Measurements from ENCODE around the gene C3orf20.

Gene C3orf20

DNA sequence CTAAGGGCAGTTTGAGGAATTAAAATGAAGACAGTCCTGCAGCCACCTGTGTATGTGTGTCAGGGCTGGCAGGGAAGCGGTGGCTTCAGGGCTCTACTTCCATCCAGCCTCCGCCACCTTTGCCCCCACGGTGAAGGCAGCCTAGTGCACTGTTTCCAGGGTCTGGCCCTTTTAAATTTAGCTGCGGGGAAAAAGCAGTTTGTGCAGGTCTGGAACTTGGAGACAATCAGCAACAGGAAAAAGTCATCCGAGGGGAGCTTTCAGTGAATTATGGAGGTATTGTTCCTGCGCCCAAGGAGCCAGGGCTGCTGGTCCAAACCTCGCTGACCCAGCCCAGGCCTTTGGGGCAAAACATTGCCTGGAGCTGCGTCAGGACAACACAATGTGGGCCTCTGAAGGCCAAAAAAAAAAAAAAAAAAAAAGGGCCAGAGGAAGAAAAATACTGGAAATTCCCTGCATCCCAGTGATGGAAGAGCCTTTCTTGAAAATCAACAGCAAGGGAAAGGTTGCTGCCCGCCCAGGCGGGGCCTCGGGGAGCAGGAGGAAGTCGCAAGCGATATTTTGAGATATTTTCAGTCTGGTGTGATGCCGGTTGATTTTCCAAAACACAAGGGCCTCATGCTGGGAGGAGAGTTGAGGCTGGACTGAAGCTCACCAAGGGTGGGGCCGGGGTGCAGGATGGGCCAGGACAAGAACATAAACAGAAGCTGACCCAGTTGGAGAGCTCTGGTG lies 118.4 kb downstream of the C3orf20 start (continued):
- TF ChIP-seq, protein P1, sequence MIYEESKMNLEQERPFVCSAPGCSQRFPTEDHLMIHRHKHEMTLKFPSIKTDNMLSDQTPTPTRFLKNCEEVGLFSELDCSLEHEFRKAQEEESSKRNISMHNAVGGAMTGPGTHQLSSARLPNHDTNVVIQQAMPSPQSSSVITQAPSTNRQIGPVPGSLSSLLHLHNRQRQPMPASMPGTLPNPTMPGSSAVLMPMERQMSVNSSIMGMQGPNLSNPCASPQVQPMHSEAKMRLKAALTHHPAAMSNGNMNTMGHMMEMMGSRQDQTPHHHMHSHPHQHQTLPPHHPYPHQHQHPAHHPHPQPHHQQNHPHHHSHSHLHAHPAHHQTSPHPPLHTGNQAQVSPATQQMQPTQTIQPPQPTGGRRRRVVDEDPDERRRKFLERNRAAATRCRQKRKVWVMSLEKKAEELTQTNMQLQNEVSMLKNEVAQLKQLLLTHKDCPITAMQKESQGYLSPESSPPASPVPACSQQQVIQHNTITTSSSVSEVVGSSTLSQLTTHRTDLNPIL (CRISPR knock-in tag; IDR thresholded peaks at IDR 0.05; ENCODE audit: low read depth), result no peak
- TF ChIP-seq ESRRG (CRISPR knock-in tag; IDR thresholded peaks at IDR 0.05), result no peak
- no peak for TF ChIP-seq TOX (CRISPR knock-in tag; IDR thresholded peaks at IDR 0.05; ENCODE audit: borderline replicate concordance)
- no peak for TF ChIP-seq CSDC2 (CRISPR knock-in tag; IDR thresholded peaks at IDR 0.05)
- no peak for TF ChIP-seq OSR1 (CRISPR knock-in tag; IDR thresholded peaks at IDR 0.05)
- TF ChIP-seq, protein P2, sequence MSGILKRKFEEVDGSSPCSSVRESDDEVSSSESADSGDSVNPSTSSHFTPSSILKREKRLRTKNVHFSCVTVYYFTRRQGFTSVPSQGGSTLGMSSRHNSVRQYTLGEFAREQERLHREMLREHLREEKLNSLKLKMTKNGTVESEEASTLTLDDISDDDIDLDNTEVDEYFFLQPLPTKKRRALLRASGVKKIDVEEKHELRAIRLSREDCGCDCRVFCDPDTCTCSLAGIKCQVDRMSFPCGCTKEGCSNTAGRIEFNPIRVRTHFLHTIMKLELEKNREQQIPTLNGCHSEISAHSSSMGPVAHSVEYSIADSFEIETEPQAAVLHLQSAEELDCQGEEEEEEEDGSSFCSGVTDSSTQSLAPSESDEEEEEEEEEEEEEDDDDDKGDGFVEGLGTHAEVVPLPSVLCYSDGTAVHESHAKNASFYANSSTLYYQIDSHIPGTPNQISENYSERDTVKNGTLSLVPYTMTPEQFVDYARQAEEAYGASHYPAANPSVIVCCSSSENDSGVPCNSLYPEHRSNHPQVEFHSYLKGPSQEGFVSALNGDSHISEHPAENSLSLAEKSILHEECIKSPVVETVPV (CRISPR knock-in tag; IDR thresholded peaks at IDR 0.05), result no peak
- no peak for TF ChIP-seq TCF4 (CRISPR knock-in tag; IDR thresholded peaks at IDR 0.05; ENCODE audit: borderline replicate concordance)
- TF ChIP-seq GLIS3 (CRISPR knock-in tag; IDR thresholded peaks at IDR 0.05), result no peak

DNA sequence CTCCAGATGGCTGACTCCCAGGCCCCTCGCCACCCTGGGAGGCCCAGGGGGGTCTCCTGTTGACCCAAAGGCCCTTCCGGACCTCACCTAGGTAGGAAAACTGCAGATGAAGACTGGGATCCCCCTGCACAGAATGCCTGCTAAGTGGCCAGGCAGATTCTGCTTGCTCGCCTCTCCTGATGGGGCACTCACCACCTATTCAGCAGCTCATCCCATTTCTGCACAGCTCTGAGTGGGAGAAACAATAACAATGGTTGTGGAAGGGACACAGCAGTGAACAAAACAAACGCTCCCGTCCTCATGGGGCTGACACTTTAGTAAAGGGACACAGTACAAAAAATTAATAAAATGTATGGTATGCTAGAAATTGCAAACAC lies 118.9 kb downstream of the C3orf20 start:
- ATAC-seq, result no peak
- no peak for TF ChIP-seq ZFP3 (CRISPR knock-in tag; IDR thresholded peaks at IDR 0.05)
- no peak for TF ChIP-seq GLIS3 (CRISPR knock-in tag; IDR thresholded peaks at IDR 0.05)
- no peak for TF ChIP-seq OSR1 (CRISPR knock-in tag; IDR thresholded peaks at IDR 0.05)
- no peak for TF ChIP-seq ESRRG (CRISPR knock-in tag; IDR thresholded peaks at IDR 0.05)
- TF ChIP-seq, protein P3, sequence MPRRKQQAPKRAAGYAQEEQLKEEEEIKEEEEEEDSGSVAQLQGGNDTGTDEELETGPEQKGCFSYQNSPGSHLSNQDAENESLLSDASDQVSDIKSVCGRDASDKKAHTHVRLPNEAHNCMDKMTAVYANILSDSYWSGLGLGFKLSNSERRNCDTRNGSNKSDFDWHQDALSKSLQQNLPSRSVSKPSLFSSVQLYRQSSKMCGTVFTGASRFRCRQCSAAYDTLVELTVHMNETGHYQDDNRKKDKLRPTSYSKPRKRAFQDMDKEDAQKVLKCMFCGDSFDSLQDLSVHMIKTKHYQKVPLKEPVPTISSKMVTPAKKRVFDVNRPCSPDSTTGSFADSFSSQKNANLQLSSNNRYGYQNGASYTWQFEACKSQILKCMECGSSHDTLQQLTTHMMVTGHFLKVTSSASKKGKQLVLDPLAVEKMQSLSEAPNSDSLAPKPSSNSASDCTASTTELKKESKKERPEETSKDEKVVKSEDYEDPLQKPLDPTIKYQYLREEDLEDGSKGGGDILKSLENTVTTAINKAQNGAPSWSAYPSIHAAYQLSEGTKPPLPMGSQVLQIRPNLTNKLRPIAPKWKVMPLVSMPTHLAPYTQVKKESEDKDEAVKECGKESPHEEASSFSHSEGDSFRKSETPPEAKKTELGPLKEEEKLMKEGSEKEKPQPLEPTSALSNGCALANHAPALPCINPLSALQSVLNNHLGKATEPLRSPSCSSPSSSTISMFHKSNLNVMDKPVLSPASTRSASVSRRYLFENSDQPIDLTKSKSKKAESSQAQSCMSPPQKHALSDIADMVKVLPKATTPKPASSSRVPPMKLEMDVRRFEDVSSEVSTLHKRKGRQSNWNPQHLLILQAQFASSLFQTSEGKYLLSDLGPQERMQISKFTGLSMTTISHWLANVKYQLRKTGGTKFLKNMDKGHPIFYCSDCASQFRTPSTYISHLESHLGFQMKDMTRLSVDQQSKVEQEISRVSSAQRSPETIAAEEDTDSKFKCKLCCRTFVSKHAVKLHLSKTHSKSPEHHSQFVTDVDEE (CRISPR knock-in tag; IDR thresholded peaks at IDR 0.05), result no peak
- TF ChIP-seq BACH2 (CRISPR knock-in tag; IDR thresholded peaks at IDR 0.05; ENCODE audit: borderline replicate concordance), result no peak
- TF ChIP-seq ISL1 (CRISPR knock-in tag; IDR thresholded peaks at IDR 0.05), result no peak
- TF ChIP-seq, protein P2 (CRISPR knock-in tag; IDR thresholded peaks at IDR 0.05), result no peak
- no peak for TF ChIP-seq ZNF8 (CRISPR knock-in tag; IDR thresholded peaks at IDR 0.05)
- TF ChIP-seq, protein P4, sequence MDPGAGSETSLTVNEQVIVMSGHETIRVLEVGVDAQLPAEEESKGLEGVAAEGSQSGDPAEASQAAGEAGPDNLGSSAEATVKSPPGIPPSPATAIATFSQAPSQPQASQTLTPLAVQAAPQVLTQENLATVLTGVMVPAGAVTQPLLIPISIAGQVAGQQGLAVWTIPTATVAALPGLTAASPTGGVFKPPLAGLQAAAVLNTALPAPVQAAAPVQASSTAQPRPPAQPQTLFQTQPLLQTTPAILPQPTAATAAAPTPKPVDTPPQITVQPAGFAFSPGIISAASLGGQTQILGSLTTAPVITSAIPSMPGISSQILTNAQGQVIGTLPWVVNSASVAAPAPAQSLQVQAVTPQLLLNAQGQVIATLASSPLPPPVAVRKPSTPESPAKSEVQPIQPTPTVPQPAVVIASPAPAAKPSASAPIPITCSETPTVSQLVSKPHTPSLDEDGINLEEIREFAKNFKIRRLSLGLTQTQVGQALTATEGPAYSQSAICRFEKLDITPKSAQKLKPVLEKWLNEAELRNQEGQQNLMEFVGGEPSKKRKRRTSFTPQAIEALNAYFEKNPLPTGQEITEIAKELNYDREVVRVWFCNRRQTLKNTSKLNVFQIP (CRISPR knock-in tag; IDR thresholded peaks at IDR 0.05; ENCODE audit: borderline replicate concordance, low read depth), result no peak
- TF ChIP-seq TCF4 (CRISPR knock-in tag; IDR thresholded peaks at IDR 0.05; ENCODE audit: borderline replicate concordance), result no peak
- TF ChIP-seq ZC3H10 (CRISPR knock-in tag; IDR thresholded peaks at IDR 0.05), result no peak
- TF ChIP-seq, protein P5, sequence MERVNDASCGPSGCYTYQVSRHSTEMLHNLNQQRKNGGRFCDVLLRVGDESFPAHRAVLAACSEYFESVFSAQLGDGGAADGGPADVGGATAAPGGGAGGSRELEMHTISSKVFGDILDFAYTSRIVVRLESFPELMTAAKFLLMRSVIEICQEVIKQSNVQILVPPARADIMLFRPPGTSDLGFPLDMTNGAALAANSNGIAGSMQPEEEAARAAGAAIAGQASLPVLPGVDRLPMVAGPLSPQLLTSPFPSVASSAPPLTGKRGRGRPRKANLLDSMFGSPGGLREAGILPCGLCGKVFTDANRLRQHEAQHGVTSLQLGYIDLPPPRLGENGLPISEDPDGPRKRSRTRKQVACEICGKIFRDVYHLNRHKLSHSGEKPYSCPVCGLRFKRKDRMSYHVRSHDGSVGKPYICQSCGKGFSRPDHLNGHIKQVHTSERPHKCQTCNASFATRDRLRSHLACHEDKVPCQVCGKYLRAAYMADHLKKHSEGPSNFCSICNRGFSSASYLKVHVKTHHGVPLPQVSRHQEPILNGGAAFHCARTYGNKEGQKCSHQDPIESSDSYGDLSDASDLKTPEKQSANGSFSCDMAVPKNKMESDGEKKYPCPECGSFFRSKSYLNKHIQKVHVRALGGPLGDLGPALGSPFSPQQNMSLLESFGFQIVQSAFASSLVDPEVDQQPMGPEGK (CRISPR knock-in tag; IDR thresholded peaks at IDR 0.05; ENCODE audit: borderline replicate concordance), result no peak
- TF ChIP-seq ZNF565 (CRISPR knock-in tag; conservative IDR thresholded peaks at IDR 0.05; ENCODE audit: low read depth), result no peak
- no peak for TF ChIP-seq SNAI2 (CRISPR knock-in tag; IDR thresholded peaks at IDR 0.05)
- TF ChIP-seq, protein P1 (CRISPR knock-in tag; IDR thresholded peaks at IDR 0.05; ENCODE audit: low read depth), result no peak
- no peak for TF ChIP-seq CSDC2 (CRISPR knock-in tag; IDR thresholded peaks at IDR 0.05)
- no peak for TF ChIP-seq PPARA (CRISPR knock-in tag; IDR thresholded peaks at IDR 0.05; ENCODE audit: borderline replicate concordance)
- TF ChIP-seq ZFP30 (CRISPR knock-in tag; IDR thresholded peaks at IDR 0.05), result no peak
- no peak for TF ChIP-seq ZNF70 (CRISPR knock-in tag; IDR thresholded peaks at IDR 0.05)
